Measurements from ENCODE around the gene ITGA8. TPM values are rescaled to one million over a fixed set of nuclear protein-coding genes. Genes with fewer than 3 reads are reported as not detected.

Gene ITGA8
- total and polyA plus RNA-seq, 2 of the 4 experiments (the other 2 are of a cell fraction), result under 0.01 to 0.02 TPM

DNA sequence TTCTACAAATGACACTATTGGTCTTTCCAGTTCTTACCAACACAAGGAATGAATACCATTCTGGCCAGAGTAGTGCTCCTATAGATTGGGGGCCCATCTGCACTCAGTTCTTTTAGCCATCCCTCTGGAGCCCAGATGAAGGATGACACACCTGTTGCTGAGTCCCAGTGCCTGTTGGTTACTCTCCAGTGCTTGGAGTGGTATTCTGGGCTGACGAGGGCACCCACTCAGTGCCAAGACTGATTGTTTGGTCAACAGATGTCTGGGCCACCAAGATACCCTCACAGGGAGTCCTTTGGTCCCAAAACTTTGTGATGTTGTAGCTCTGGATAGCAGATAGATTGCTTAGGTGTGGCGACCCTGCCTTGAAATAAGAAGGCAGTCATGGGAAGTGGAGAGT lies 23.7 kb upstream of the ITGA8 start:
- Histone ChIP-seq H3K9ac (ENCODE audit: low read depth, low read length) (no peak overlapping the region), H2BK15ac (ENCODE audit: low read depth, low read length) (no peak overlapping the region), H2BK120ac (ENCODE audit: low read depth, low read length) (no peak overlapping the region), H4K8ac (ENCODE audit: low read depth in 2 of 2, low read length in 2 of 2) (no peak overlapping the region), H3K79me1 (ENCODE audit: low read depth in 1 of 2, low read length in 2 of 2) (no peaks in the 10 kb centered on the region), H3K56ac (ENCODE audit: extremely low read depth, insufficient read depth, low read length) (no peak overlapping the region), H4K5ac (ENCODE audit: low read depth, low read length) (no peak overlapping the region), H2BK5ac (ENCODE audit: low read depth, low read length, poor library complexity, severe bottlenecking) (no peak overlapping the region), H4K91ac (ENCODE audit: insufficient read depth, low read depth, low read length) (no peak overlapping the region), H3K18ac (ENCODE audit: low read depth, low read length) (no peak overlapping the region), H3K4ac (ENCODE audit: low read depth, low read length) (no peak overlapping the region), H3K9me1 (ENCODE audit: insufficient read depth, low read length) (no peaks in the 10 kb centered on the region), H3K36me3 (ENCODE audit: control insufficient read depth, insufficient read depth, low read length) (no peaks in the 10 kb centered on the region), H2AK5ac (ENCODE audit: low read depth, low read length) (no peak overlapping the region), H4K20me1 (ENCODE audit: insufficient read depth, low read length) (no peaks in the 10 kb centered on the region), H3K14ac (replicated peaks; ENCODE audit: low read depth, low read length) (no peak overlapping the region), H3K4me3 (ENCODE audit: insufficient read depth, low read depth, low read length) (no peak overlapping the region), H2AFZ (replicated peaks; ENCODE audit: low read length, poor library complexity) (no peak overlapping the region), H2AK9ac (replicated peaks; ENCODE audit: low read depth, low read length, poor library complexity) (no peak overlapping the region), H3K23ac (ENCODE audit: low read depth, low read length) (no peak overlapping the region), H2BK20ac (ENCODE audit: low read depth, low read length) (no peak overlapping the region), H3K27ac (ENCODE audit: insufficient read depth, low read length) (no peak overlapping the region), H3K9me3 (ENCODE audit: control insufficient read depth, insufficient read depth, low read length) (no peaks in the 10 kb centered on the region), H3K4me2 (ENCODE audit: low read depth, low read length) (no peak overlapping the region), H3K27me3 (ENCODE audit: control insufficient read depth, insufficient read depth, low read length) (peaks cover 20% of the 10 kb centered on the region), H3K4me1 (ENCODE audit: control insufficient read depth, insufficient read depth, low read length) (no peaks in the 10 kb centered on the region)
- dilution Hi-C loops (cut with HindIII; ENCODE audit: low sequenced_read_pairs, unreplicated experiment) (no loop called here), in situ Hi-C loops (cut with MboI; ENCODE audit: low sequenced_read_pairs) (no loop called here), intact Hi-C loops (cut with micrococcal nuclease) (no loop called here)
- POLR2A ChIA-PET (ENCODE audit: unreplicated experiment), result no interaction called here
- TF ChIP-seq CHD1 (IDR thresholded peaks at IDR 0.05; ENCODE audit: low read depth, low read length), result no peak
- TF ChIP-seq NFE2L2 (IDR thresholded peaks at IDR 0.05; ENCODE audit: low read depth, low read length), result no peak
- TF ChIP-seq ELK1 (IDR thresholded peaks at IDR 0.05; ENCODE audit: borderline replicate concordance, low read depth, low read length), result no peak
- no peak for TF ChIP-seq FOS (IDR thresholded peaks at IDR 0.05; ENCODE audit: low read depth, low read length)
- TF ChIP-seq, protein P1, sequence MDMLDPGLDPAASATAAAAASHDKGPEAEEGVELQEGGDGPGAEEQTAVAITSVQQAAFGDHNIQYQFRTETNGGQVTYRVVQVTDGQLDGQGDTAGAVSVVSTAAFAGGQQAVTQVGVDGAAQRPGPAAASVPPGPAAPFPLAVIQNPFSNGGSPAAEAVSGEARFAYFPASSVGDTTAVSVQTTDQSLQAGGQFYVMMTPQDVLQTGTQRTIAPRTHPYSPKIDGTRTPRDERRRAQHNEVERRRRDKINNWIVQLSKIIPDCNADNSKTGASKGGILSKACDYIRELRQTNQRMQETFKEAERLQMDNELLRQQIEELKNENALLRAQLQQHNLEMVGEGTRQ (IDR thresholded peaks at IDR 0.05; ENCODE audit: low read depth, low read length), result no peak
- no peak for TF ChIP-seq CEBPB (IDR thresholded peaks at IDR 0.05; ENCODE audit: low read depth, low read length)
- TF ChIP-seq RFX5 (IDR thresholded peaks at IDR 0.05; ENCODE audit: low read depth, low read length), result no peak
- TF ChIP-seq MXI1 (IDR thresholded peaks at IDR 0.05; ENCODE audit: borderline replicate concordance, low read depth, low read length), result no peak
- no peak for TF ChIP-seq MAZ (IDR thresholded peaks at IDR 0.05; ENCODE audit: borderline replicate concordance, low read depth, low read length)
- TF ChIP-seq BHLHE40 (IDR thresholded peaks at IDR 0.05; ENCODE audit: low read depth, low read length), result no peak
- no peak for TF ChIP-seq SMC3 (IDR thresholded peaks at IDR 0.05; ENCODE audit: low read depth, low read length)
- DNase-seq (no peak), ATAC-seq (ENCODE audit: low read depth) (no peak)
- CTCF ChIA-PET, result interaction anchor here (1.4 kb wide), 1 partner anchor 310 kb away, joined by 3 read pairs; no protein-coding TSS in a partner anchor
- no TSS peak for BruUV-seq (replicated peaks)
- WGBS, 2 experiments (ENCODE audit: extremely low coverage in 2 of 2, insufficient read length in 1 of 2), result no CpG with 5 or more reads among the region's 2 CpGs
